HEK293 (cell line): ENCODE measurements around the gene MGAT4A.

Source experiments
- CTCF ChIA-PET: fragments of 350-600 bp; formaldehyde crosslinking; extraction: SDS; loops from one replicate; lab custom pipeline; 2021; ENCODE audit warnings: antibody characterized with exemption; lab: Yijun Ruan, JAX
- POLR2A ChIA-PET: fragments of 300-600 bp; formaldehyde crosslinking; extraction: SDS; loops from one replicate; lab custom pipeline; 2020; ENCODE audit warnings: antibody characterized with exemption, inconsistent platforms; lab: Yijun Ruan, JAX
- H3K27ac ChIP-seq: fragments of 200-500 bp; sonication (Bioruptor generic); 2 replicates; pipeline ENCODE4 v1.5.1; 2014; ENCODE audit warnings: low read depth, low read length, control low read depth, inconsistent platforms; ENCODE audit errors: extremely low read depth
- H3K36me3 ChIP-seq, 2 experiments: fragments of 200-500 bp in 1 of 2; sonication (Bioruptor generic) in 1 of 2; 1 replicate in 1 of 2; 2 replicates in 1 of 2; pipeline ENCODE4 v1.5.1; 2014 to 2017; ENCODE audit warnings: inconsistent platforms in 2 of 2, low read length in 2 of 2; ENCODE audit not compliant: control insufficient read depth in 2 of 2, insufficient read depth in 1 of 2
- H3K4me1 ChIP-seq: fragments of 200-500 bp; sonication (Bioruptor generic); 2 replicates; pipeline ENCODE4 v1.5.1; 2014; ENCODE audit warnings: mild to moderate bottlenecking, low read length, inconsistent platforms; ENCODE audit not compliant: control insufficient read depth, insufficient read depth
- H3K4me3 ChIP-seq: 2 replicates; pipeline ENCODE4 v1.5.1; 2011; ENCODE audit warnings: low read depth, mild to moderate bottlenecking, control low read depth, low read length, moderate library complexity
- H3K9me3 ChIP-seq: fragments of 200-500 bp; sonication (Bioruptor generic); 2 replicates; pipeline ENCODE4 v1.5.1; 2014; ENCODE audit warnings: low read depth, low read length, inconsistent platforms; ENCODE audit not compliant: control insufficient read depth, insufficient read depth
- ATF2 ChIP-seq: fragments of 450-650 bp; formaldehyde crosslinking; IDR thresholded peaks from 2 replicates; pipeline ENCODE4 v1.5.1; 2016; ENCODE audit warnings: missing biosample characterization, missing genetic modification characterization, low read depth
- EGR2 ChIP-seq: fragments of 450-650 bp; formaldehyde crosslinking; IDR thresholded peaks from 2 replicates; pipeline ENCODE4 v1.5.1; 2016; ENCODE audit warnings: low read depth, missing biosample characterization, missing genetic modification characterization
- HOXA7 ChIP-seq: sonication (generic); formaldehyde crosslinking; IDR thresholded peaks from 2 replicates; pipeline ENCODE4 v1.8.1; 2022; ENCODE audit warnings: missing genetic modification reagents, borderline replicate concordance
- HOXC10 ChIP-seq: sonication (generic); formaldehyde crosslinking; IDR thresholded peaks from 2 replicates; pipeline ENCODE4 v1.8.1; 2023; ENCODE audit warnings: mild to moderate bottlenecking, missing genetic modification reagents
- KLF10 ChIP-seq: fragments of 450-650 bp; IDR thresholded peaks from 2 replicates; pipeline ENCODE4 v1.5.1; 2018; ENCODE audit warnings: missing biosample characterization, mild to moderate bottlenecking, missing genetic modification characterization
- OSR2 ChIP-seq: fragments of 450-650 bp; formaldehyde crosslinking; IDR thresholded peaks from 2 replicates; pipeline ENCODE4 v1.5.1; 2016; ENCODE audit warnings: missing biosample characterization, missing genetic modification characterization
- SCRT1 ChIP-seq: fragments of 450-650 bp; formaldehyde crosslinking; IDR thresholded peaks from 2 replicates; pipeline ENCODE4 v1.5.1; 2016; ENCODE audit warnings: missing biosample characterization, missing genetic modification characterization, borderline replicate concordance
- SP2 ChIP-seq: fragments of 450-650 bp; formaldehyde crosslinking; IDR thresholded peaks from 2 replicates; pipeline ENCODE4 v1.5.1; 2016; ENCODE audit warnings: missing biosample characterization, missing genetic modification characterization
- SP7 ChIP-seq: fragments of 450-650 bp; formaldehyde crosslinking; IDR thresholded peaks from 2 replicates; pipeline ENCODE4 v1.5.1; 2016; ENCODE audit warnings: missing biosample characterization, missing genetic modification characterization
- ZBTB26 ChIP-seq: fragments of 450-650 bp; formaldehyde crosslinking; optimal IDR thresholded peaks from 2 replicates; pipeline ENCODE3; 2016; ENCODE audit warnings: missing biosample characterization, mild to moderate bottlenecking, missing genetic modification characterization
- ZNF10 ChIP-seq: fragments of 450-650 bp; formaldehyde crosslinking; IDR thresholded peaks from 2 replicates; pipeline ENCODE4 v1.5.1; 2017; ENCODE audit warnings: missing biosample characterization, missing genetic modification characterization
- ZNF2 ChIP-seq: fragments of 450-650 bp; formaldehyde crosslinking; IDR thresholded peaks from 2 replicates; pipeline ENCODE4 v1.5.1; 2016; ENCODE audit warnings: missing biosample characterization, missing genetic modification characterization
- ZNF221 ChIP-seq: fragments of 450-650 bp; formaldehyde crosslinking; IDR thresholded peaks from 2 replicates; pipeline ENCODE4 v1.5.1; 2017; ENCODE audit warnings: missing biosample characterization, missing genetic modification characterization, borderline replicate concordance
- ZNF292 ChIP-seq: fragments of 450-650 bp; formaldehyde crosslinking; IDR thresholded peaks from 2 replicates; pipeline ENCODE4 v1.5.1; 2016; ENCODE audit warnings: low read depth, missing biosample characterization, missing genetic modification characterization, borderline replicate concordance
- ZNF302 ChIP-seq: fragments of 450-650 bp; formaldehyde crosslinking; IDR thresholded peaks from 2 replicates; pipeline ENCODE4 v1.5.1; 2016; ENCODE audit warnings: missing biosample characterization, missing genetic modification characterization, low read depth
- ZNF324 ChIP-seq: fragments of 450-650 bp; formaldehyde crosslinking; IDR thresholded peaks from 2 replicates; pipeline ENCODE4 v1.5.1; 2016; ENCODE audit warnings: missing biosample characterization, missing genetic modification characterization
- ZNF423 ChIP-seq: fragments of 450-650 bp; formaldehyde crosslinking; IDR thresholded peaks from 2 replicates; pipeline ENCODE4 v1.5.1; 2016; ENCODE audit warnings: missing biosample characterization, missing genetic modification characterization
- ZNF530 ChIP-seq: fragments of 450-650 bp; formaldehyde crosslinking; IDR thresholded peaks from 2 replicates; pipeline ENCODE4 v1.5.1; 2016; ENCODE audit warnings: low read depth, missing biosample characterization, missing genetic modification characterization
- ZNF571 ChIP-seq: fragments of 450-650 bp; formaldehyde crosslinking; IDR thresholded peaks from 2 replicates; pipeline ENCODE4 v1.5.0; 2017; ENCODE audit warnings: missing biosample characterization, missing genetic modification characterization
- ZNF701 ChIP-seq: fragments of 450-650 bp; formaldehyde crosslinking; IDR thresholded peaks from 2 replicates; pipeline ENCODE4 v1.5.1; 2016; ENCODE audit warnings: missing biosample characterization, missing genetic modification characterization
- TF ChIP-seq, protein P1 (sequence below): fragments of 450-650 bp; formaldehyde crosslinking; IDR thresholded peaks from 2 replicates; pipeline ENCODE4 v1.5.1; 2016; ENCODE audit warnings: missing biosample characterization, missing genetic modification characterization
- TF ChIP-seq, protein P2 (sequence below): fragments of 450-650 bp; formaldehyde crosslinking; IDR thresholded peaks from 2 replicates; pipeline ENCODE4 v1.5.1; 2016; ENCODE audit warnings: missing biosample characterization, missing genetic modification characterization, borderline replicate concordance

MGAT4A gene

DNA sequence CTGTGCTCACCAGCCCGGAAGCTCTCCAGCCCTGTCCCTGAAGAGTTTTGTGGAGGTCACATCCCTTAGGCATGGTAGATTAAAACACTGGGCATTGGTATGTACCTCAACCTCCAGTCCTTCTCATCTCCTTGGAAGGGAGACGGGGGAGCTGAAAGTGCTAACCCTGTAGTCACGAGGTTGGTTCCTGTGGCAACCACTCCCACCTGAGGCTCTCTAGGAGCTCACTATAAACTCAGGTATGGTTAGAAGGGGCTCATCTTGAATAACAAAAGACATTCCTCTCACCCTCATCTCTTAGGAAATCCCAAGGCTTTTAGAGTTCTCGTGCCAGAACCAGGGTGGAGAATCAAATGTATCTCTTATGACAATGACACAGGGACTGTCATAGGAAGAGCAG, 43.0 kb upstream of the MGAT4A start (continued):
- TF ChIP-seq, protein P1, sequence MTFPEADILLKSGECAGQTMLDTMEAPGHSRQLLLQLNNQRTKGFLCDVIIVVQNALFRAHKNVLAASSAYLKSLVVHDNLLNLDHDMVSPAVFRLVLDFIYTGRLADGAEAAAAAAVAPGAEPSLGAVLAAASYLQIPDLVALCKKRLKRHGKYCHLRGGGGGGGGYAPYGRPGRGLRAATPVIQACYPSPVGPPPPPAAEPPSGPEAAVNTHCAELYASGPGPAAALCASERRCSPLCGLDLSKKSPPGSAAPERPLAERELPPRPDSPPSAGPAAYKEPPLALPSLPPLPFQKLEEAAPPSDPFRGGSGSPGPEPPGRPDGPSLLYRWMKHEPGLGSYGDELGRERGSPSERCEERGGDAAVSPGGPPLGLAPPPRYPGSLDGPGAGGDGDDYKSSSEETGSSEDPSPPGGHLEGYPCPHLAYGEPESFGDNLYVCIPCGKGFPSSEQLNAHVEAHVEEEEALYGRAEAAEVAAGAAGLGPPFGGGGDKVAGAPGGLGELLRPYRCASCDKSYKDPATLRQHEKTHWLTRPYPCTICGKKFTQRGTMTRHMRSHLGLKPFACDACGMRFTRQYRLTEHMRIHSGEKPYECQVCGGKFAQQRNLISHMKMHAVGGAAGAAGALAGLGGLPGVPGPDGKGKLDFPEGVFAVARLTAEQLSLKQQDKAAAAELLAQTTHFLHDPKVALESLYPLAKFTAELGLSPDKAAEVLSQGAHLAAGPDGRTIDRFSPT (tag by site-specific recombination): no peak
- TF ChIP-seq SCRT1 (tag by site-specific recombination) (no peak), HOXC10 (CRISPR knock-in tag) (no peak), SP7 (tag by site-specific recombination) (no peak), ZNF571 (no peak), ZNF530 (no peak), ZNF302 (tag by site-specific recombination) (no peak), ZNF292 (tag by site-specific recombination) (no peak)
- TF ChIP-seq, all 188 proteins: peak for 0

DNA sequence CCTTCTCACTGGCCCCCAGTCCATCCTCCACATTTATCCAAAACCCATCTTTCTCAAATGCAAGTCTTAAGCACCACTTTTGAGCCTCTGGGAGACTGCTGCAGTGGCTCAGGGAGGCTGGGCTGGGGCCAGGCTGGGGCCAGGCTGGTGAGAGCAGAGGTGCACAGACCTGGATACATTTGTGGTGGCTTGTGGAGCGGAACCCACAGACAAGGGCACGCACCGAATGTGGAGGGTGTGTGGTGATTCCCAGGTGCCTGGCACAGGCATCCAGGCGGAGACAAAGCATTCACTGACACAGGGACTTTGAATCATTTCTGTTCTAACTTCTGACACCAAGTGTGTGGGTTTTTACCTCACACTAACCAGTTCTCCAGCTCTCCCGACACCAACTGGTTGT, 42.2 kb upstream of the MGAT4A start:
- no peaks in the 10 kb centered on the region for H3K4me1 ChIP-seq
- no peaks in the 10 kb centered on the region for H3K9me3 ChIP-seq
- CTCF ChIA-PET: no interaction called here
- H3K36me3 ChIP-seq: no peaks in the 10 kb centered on the region
- no peak overlapping the region for H3K4me3 ChIP-seq
- POLR2A ChIA-PET: no interaction called here
- TF ChIP-seq ZNF423 (tag by site-specific recombination): no peak
- TF ChIP-seq, protein P2, sequence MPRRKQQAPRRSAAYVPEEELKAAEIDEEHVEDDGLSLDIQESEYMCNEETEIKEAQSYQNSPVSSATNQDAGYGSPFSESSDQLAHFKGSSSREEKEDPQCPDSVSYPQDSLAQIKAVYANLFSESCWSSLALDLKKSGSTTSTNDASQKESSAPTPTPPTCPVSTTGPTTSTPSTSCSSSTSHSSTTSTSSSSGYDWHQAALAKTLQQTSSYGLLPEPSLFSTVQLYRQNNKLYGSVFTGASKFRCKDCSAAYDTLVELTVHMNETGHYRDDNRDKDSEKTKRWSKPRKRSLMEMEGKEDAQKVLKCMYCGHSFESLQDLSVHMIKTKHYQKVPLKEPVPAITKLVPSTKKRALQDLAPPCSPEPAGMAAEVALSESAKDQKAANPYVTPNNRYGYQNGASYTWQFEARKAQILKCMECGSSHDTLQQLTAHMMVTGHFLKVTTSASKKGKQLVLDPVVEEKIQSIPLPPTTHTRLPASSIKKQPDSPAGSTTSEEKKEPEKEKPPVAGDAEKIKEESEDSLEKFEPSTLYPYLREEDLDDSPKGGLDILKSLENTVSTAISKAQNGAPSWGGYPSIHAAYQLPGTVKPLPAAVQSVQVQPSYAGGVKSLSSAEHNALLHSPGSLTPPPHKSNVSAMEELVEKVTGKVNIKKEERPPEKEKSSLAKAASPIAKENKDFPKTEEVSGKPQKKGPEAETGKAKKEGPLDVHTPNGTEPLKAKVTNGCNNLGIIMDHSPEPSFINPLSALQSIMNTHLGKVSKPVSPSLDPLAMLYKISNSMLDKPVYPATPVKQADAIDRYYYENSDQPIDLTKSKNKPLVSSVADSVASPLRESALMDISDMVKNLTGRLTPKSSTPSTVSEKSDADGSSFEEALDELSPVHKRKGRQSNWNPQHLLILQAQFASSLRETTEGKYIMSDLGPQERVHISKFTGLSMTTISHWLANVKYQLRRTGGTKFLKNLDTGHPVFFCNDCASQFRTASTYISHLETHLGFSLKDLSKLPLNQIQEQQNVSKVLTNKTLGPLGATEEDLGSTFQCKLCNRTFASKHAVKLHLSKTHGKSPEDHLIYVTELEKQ (tag by site-specific recombination): no peak
- no peak for TF ChIP-seq ATF2 (tag by site-specific recombination)
- no peak for TF ChIP-seq SP7 (tag by site-specific recombination)
- no peak for TF ChIP-seq HOXA7 (CRISPR knock-in tag)
- no peak for TF ChIP-seq ZNF10 (tag by site-specific recombination)
- no peak for TF ChIP-seq ZNF221 (tag by site-specific recombination)
- TF ChIP-seq ZNF2 (tag by site-specific recombination): no peak
- TF ChIP-seq ZBTB26: no peak
- TF ChIP-seq OSR2 (tag by site-specific recombination): no peak
- no peak for TF ChIP-seq SP2 (tag by site-specific recombination)
- no peak for TF ChIP-seq KLF10 (tag by site-specific recombination)
- no peak for TF ChIP-seq ZNF701 (tag by site-specific recombination)
- no peak for TF ChIP-seq EGR2 (tag by site-specific recombination)
- no peak for TF ChIP-seq ZNF324
- no peak overlapping the region for H3K27ac ChIP-seq
